Stomach (tissue), 4 donors: ENCODE measurements around the gene FITM1.

ENCODE experiments used
- EP300 ChIP-seq: sonication (generic); formaldehyde crosslinking; IDR thresholded peaks from one replicate; pipeline ENCODE4 v1.6.1; 2017; ENCODE audit warnings: antibody characterized with exemption
- POLR2A ChIP-seq, 4 donors: fragments of 450-650 bp; IDR thresholded peaks; one replicate each; pipeline ENCODE4 v1.6.1; 2016; ENCODE audit warnings: antibody characterized with exemption in 4 of 4, control low read depth in 2 of 4, mild to moderate bottlenecking in 1 of 4, moderate library complexity in 1 of 4
- TF ChIP-seq, protein P1 (sequence below), 7 experiments: fragments of 450-650 bp in 4 of 7; fragments of 200-600 bp in 3 of 7; sonication (generic) in 3 of 7; IDR thresholded peaks; one replicate each; pipeline ENCODE4 v1.5.1; 2016 to 2019; ENCODE audit warnings: antibody characterized with exemption in 7 of 7, control low read depth in 2 of 7, mild to moderate bottlenecking in 1 of 7

DNA sequence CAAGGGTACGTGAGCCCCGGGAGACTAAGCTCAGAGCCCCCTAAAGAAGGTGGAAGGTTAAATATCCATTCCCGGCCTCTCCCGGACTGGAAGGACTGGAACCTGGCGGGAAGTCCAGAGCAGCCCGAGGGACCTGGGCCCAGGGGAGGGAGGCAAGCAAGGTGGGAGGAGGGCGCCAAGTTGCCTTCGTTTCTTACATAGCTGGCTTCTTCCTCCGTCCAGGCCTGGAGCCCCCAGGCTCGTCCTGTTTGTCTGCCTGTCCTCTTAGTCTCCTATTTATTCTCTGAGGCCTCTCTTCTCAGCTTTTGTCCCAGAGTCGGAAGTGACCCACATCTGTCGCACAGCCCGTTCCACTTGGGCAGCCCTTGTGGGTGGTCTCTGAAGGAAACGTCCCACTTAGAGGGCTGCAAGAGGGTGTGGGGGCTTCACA is 35.6 kb upstream of the FITM1 start:
- TF ChIP-seq, protein P1, sequence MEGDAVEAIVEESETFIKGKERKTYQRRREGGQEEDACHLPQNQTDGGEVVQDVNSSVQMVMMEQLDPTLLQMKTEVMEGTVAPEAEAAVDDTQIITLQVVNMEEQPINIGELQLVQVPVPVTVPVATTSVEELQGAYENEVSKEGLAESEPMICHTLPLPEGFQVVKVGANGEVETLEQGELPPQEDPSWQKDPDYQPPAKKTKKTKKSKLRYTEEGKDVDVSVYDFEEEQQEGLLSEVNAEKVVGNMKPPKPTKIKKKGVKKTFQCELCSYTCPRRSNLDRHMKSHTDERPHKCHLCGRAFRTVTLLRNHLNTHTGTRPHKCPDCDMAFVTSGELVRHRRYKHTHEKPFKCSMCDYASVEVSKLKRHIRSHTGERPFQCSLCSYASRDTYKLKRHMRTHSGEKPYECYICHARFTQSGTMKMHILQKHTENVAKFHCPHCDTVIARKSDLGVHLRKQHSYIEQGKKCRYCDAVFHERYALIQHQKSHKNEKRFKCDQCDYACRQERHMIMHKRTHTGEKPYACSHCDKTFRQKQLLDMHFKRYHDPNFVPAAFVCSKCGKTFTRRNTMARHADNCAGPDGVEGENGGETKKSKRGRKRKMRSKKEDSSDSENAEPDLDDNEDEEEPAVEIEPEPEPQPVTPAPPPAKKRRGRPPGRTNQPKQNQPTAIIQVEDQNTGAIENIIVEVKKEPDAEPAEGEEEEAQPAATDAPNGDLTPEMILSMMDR (IDR thresholded peaks at IDR 0.05), result no peak
- no peak for TF ChIP-seq POLR2A (IDR thresholded peaks at IDR 0.05)
- no peak for TF ChIP-seq EP300
